Gastrocnemius medialis (tissue), 4 donors: ENCODE results near the gene SPPL3. TPM values are rescaled to one million over a fixed set of nuclear protein-coding genes. Genes with fewer than 3 reads are reported as not detected.

Source experiments
- ATAC-seq, 2 donors: fragments of 150-250 bp; one replicate each; pipeline ENCODE4 v1.9.1; 2016
- DNase-seq, 2 donors: peaks; one replicate each; pipeline ENCODE4 v3.0.0-alpha.2; 2019
- H3K27ac ChIP-seq, 4 donors: fragments of 200-600 bp; sonication (generic); 1 replicate in 1 of 4; 2 replicates in 3 of 4; pipeline ENCODE4 v1.5.1; 2016 to 2018; ENCODE audit warnings: mild to moderate bottlenecking in 2 of 4, moderate library complexity in 1 of 4
- H3K27me3 ChIP-seq, 3 donors: fragments of 200-600 bp; sonication (generic) in 2 of 3; 1 replicate in 1 of 3; 2 replicates in 2 of 3; pipeline versions ENCODE4 v1.5.1 to v1.6.0; 2016 to 2019; ENCODE audit warnings: mild to moderate bottlenecking in 1 of 3, moderate library complexity in 1 of 3
- H3K36me3 ChIP-seq, 2 donors: fragments of 200-600 bp; sonication (generic) in 1 of 2; one replicate each; pipeline ENCODE4 v1.5.1; 2017 to 2018
- H3K4me1 ChIP-seq, 2 donors: fragments of 200-600 bp; sonication (generic) in 1 of 2; one replicate each; pipeline ENCODE4 v1.5.1; 2016 to 2017; ENCODE audit warnings: mild to moderate bottlenecking in 2 of 2
- H3K4me3 ChIP-seq, 4 donors: fragments of 200-600 bp; sonication (generic) in 3 of 4; 1 replicate in 1 of 4; 2 replicates in 3 of 4; pipeline ENCODE4 v1.5.1; 2016 to 2019; ENCODE audit warnings: mild to moderate bottlenecking in 2 of 4
- H3K9me3 ChIP-seq, 3 donors: fragments of 200-600 bp; sonication (generic) in 2 of 3; 1 replicate in 1 of 3; 2 replicates in 2 of 3; pipeline ENCODE4 v1.5.1; 2016 to 2019
- POLR2A ChIP-seq, 2 donors: fragments of 450-650 bp; IDR thresholded peaks; one replicate each; pipeline ENCODE4 v1.6.1; 2017; ENCODE audit warnings: antibody characterized with exemption in 2 of 2, mild to moderate bottlenecking in 2 of 2, moderate library complexity in 2 of 2
- in situ Hi-C, 4 donors: fragments of 200-750 bp; cut with MboI; loops; one replicate each; pipeline versions ENCODE4 v1.15.0 to v1.8.0; 2017; ENCODE audit warnings: low sequenced_read_pairs in 4 of 4
- intact Hi-C: fragments of 100-400 bp; cut with DNase I; formaldehyde crosslinking; loops from one replicate; pipeline ENCODE4 v1.15.1; 2023; ENCODE audit warnings: low total_unique reads
- total RNA-seq, 4 donors: library from RNA; depleted of rRNA; stranded (reverse); fragments of >200 nt; gene quantifications; one replicate each; pipeline versions ENCODE4 v1.1.0 to v1.2.3, GENCODE V29; 2016
- TF ChIP-seq, protein P1 (sequence below), 5 experiments: fragments of 450-650 bp in 3 of 5; fragments of 200-600 bp in 2 of 5; sonication (generic) in 2 of 5; IDR thresholded peaks in 4 of 5; conservative IDR thresholded peaks in 1 of 5; 1 replicate in 4 of 5; 2 replicates in 1 of 5; pipeline ENCODE4 v1.5.1; 2016 to 2019; ENCODE audit warnings: antibody characterized with exemption in 5 of 5, mild to moderate bottlenecking in 3 of 5, moderate library complexity in 3 of 5

The SPPL3 gene
- total RNA-seq, 4 donors from 2014 or later = 10.1 to 21.3 (median 10.6) TPM

DNA sequence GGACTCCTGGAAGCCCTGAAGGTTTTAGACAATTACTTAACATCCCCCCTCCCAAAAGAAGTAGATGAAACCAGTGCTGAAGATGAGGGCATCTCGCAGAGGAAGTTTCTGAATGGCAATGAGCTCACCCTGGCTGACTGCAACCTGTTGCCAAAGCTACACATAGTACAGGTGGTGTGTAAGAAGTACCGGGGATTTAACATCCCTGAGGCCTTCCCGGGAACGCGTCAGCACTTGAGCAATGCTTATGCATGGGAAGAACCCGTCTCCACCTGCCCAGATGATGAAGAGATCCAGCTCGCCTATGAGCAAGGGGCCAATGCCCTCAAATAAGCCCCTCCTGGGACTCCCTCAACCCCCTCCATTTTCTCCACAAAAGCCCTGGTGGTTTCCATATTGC, 10.6 kb upstream of the SPPL3 start:
- intact Hi-C loops = no loop called here
- in situ Hi-C loops = no loop called here
- Histone ChIP-seq H3K27me3 (peaks cover 0 to 4% (median 0%) of the 10 kb centered on the region in 3 donors), H3K36me3 (no peaks in the 10 kb centered on the region), H3K4me3 (no peak overlapping the region), H3K9me3 (no peaks in the 10 kb centered on the region), H3K4me1 (no peaks in the 10 kb centered on the region), H3K27ac (no peak overlapping the region)
- TF ChIP-seq, protein P1, sequence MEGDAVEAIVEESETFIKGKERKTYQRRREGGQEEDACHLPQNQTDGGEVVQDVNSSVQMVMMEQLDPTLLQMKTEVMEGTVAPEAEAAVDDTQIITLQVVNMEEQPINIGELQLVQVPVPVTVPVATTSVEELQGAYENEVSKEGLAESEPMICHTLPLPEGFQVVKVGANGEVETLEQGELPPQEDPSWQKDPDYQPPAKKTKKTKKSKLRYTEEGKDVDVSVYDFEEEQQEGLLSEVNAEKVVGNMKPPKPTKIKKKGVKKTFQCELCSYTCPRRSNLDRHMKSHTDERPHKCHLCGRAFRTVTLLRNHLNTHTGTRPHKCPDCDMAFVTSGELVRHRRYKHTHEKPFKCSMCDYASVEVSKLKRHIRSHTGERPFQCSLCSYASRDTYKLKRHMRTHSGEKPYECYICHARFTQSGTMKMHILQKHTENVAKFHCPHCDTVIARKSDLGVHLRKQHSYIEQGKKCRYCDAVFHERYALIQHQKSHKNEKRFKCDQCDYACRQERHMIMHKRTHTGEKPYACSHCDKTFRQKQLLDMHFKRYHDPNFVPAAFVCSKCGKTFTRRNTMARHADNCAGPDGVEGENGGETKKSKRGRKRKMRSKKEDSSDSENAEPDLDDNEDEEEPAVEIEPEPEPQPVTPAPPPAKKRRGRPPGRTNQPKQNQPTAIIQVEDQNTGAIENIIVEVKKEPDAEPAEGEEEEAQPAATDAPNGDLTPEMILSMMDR (IDR thresholded peaks at IDR 0.05 in 4 of 5, conservative IDR thresholded peaks at IDR 0.05 in 1 of 5) = no peak
- no peak for TF ChIP-seq POLR2A (IDR thresholded peaks at IDR 0.05)
- no peak for DNase-seq
- no peak for ATAC-seq

DNA sequence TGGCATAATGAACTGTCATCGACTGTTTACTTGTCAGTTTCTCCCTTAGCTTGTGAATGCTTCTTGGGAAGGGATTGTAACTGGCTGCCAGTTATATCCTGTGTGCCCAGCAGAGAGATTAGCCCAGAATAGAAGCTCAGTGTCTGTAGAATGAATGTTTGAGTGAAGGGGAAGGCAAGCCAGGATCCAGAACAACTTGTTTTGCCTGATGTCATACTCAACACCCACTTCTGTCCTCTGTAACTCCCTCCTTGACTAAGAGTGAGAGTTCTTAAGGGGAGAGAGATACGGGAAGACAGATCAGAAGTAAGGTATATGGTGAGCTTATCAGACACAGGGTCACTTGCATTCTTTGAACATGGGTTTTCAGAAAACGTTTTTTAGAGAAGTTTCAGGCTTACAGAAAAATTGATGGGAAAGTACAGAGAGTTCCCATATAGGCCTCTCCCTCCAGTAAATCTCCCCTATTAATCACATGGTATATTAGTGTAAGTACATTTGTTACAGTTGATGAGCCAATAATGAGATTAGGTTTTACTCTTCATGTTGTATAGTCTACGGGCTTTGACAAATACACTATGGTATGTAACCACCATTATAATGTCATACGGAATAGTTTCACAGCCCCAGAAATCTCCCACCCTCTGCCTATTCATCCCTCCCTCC, 5.6 kb upstream of the SPPL3 start:
- TF ChIP-seq, protein P1 (IDR thresholded peaks at IDR 0.05 in 4 of 5, conservative IDR thresholded peaks at IDR 0.05 in 1 of 5) = no peak
- TF ChIP-seq POLR2A (IDR thresholded peaks at IDR 0.05) = no peak
- ATAC-seq (no peak), DNase-seq (no peak)
- H3K4me3 ChIP-seq = no peak overlapping the region
- peak overlapping the region in 1 of 4 donors; percentile 9 for H3K27ac ChIP-seq
- no peaks in the 10 kb centered on the region for H3K9me3 ChIP-seq
- H3K27me3 ChIP-seq = no peaks in the 10 kb centered on the region
- peaks cover 12 to 14% of the 10 kb centered on the region in 2 donors for H3K4me1 ChIP-seq
- intact Hi-C loops (loop anchor here (10.0 kb wide), 2 partner anchors 325 to 615 kb away; partner anchors contain the start of genes POP5, RNU4-1 and RNU4-2), in situ Hi-C loops (no loop called here)
- H3K36me3 ChIP-seq = no peaks in the 10 kb centered on the region

DNA sequence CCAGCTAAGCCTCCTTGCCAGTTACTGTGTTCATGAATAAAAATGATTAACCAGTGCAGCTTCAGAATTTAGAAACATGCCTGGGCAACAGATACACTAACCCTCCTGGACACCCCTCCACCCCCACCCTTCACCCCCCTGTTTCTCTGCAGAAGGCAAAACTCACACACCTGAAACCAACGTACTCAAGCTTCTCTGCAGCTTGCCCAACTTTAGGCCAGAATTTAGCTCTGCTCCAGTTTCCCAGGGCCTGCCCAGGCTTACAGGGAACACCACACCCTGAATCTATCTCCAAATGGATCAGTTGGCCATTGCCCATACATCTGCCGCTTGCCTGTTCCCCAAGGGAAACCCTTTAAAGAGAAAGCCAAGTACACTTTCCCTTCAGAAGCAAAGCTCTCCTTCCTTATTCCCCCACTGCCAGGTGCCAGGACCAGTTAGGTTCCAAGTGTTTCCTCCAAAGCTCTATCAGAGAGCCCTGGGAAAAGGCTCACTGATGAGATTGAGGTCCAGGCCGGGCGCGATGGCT, 1.8 kb upstream of the SPPL3 start:
- in situ Hi-C loops (no loop called here), intact Hi-C loops (loop anchor here (2.0 to 10.0 kb wide), 4 partner anchors 145 to 611 kb away; partner anchors contain the start of genes MLEC, POP5, RNU4-1 and RNU4-2)
- Histone ChIP-seq H3K27ac (peak overlapping the region; percentile 78 to 98 (median 82)), H3K9me3 (no peaks in the 10 kb centered on the region), H3K4me1 (peaks cover 27 to 30% of the 10 kb centered on the region in 2 donors), H3K27me3 (no peaks in the 10 kb centered on the region), H3K36me3 (no peaks in the 10 kb centered on the region), H3K4me3 (no peak overlapping the region)
- no peak for DNase-seq
- ATAC-seq = no peak
- no peak for TF ChIP-seq POLR2A (IDR thresholded peaks at IDR 0.05)
- TF ChIP-seq, protein P1 (IDR thresholded peaks at IDR 0.05 in 4 of 5, conservative IDR thresholded peaks at IDR 0.05 in 1 of 5) = no peak

DNA sequence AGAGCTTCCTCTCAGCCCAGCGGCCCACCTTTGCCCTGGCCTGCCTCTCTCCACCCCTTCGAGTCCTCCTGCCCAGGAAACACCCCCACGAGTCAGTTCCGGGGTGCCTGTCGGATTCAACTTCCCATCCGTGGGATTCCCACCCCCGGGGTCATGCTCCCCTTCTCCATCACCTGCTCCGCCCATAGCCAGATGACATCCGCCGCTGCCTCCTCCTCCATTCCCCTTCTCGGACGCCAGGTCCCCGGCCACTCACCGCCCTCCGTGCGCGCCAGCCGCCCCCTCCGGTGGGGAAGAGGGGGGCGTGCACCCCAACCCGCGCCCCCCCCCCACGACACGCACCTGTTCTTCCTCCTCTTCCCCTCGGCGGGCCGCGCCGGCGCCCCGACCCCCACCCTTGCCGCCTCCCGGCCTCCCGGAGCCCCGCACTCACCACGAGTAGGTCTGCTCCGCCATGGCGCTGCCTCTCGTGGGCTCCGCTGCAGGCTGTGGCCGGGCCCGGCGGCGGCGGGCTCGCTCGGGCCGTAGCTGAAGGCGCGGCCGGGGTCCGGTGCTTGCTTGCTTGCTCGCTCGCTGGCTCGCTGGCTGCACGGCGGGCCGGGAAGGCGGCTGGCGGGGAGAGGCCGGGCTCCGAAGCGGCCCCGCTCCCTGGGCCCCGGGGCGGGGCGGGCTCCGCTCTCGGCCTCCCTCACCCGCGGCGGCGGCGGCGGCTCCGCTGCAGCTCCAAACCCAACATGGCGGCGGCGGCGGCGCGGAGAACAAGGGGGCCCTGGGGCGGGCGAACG, 554 bp downstream of the SPPL3 start:
- in situ Hi-C loops = no loop called here
- peak; percentile 50 to 53 for ATAC-seq

More for the DNA sequence above, 554 bp downstream of the SPPL3 start:
- Histone ChIP-seq H3K27ac (peak overlapping the region; percentile 91 to 98 (median 94)), H3K27me3 (no peaks in the 10 kb centered on the region), H3K4me3 (peak overlapping the region; percentile 68 to 98 (median 91)), H3K36me3 (no peaks in the 10 kb centered on the region), H3K4me1 (peaks cover 30 to 32% of the 10 kb centered on the region in 2 donors), H3K9me3 (no peaks in the 10 kb centered on the region)
- TF ChIP-seq, protein P1 (IDR thresholded peaks at IDR 0.05 in 4 of 5, conservative IDR thresholded peaks at IDR 0.05 in 1 of 5) = no peak
- no peak for TF ChIP-seq POLR2A (IDR thresholded peaks at IDR 0.05)
- peak; percentile 52 to 54 for DNase-seq
- intact Hi-C loops = loop anchor here (2.0 to 10.0 kb wide), 6 partner anchors 51 to 609 kb away; partner anchors contain the start of genes ACADS, MLEC, POP5 and RNU4-1
